ENCODE measurements around the gene MAGI1.

The MAGI1 gene

GRCh38 chr3:65666448-65667091 lies 372.1 kb downstream of the MAGI1 start:
- no peak for DNase-seq (ENCODE audit: low spot score)

GRCh38 chr3:65665915-65666314 lies 372.8 kb downstream of the MAGI1 start:
- no peak for DNase-seq (ENCODE audit: low spot score)

- DNase-seq (ENCODE audit: low spot score): no peak
These were observed 373.8 kb downstream of the MAGI1 start for GRCh38 chr3:65664931-65665330.

GRCh38 chr3:65664446-65664845 lies 374.3 kb downstream of the MAGI1 start:
- DNase-seq (ENCODE audit: low spot score): no peak

GRCh38 chr3:65662095-65662494 lies 376.6 kb downstream of the MAGI1 start:
- DNase-seq (ENCODE audit: low spot score): no peak

GRCh38 chr3:65660000-65660598 lies 378.6 kb downstream of the MAGI1 start:
- DNase-seq (ENCODE audit: low spot score): no peak

- DNase-seq (ENCODE audit: low spot score): no peak
These were observed 379.3 kb downstream of the MAGI1 start for GRCh38 chr3:65659396-65659795.

- DNase-seq (ENCODE audit: low spot score): no peak
These were observed 380.3 kb downstream of the MAGI1 start for GRCh38 chr3:65658401-65658800.

- no peak for DNase-seq (ENCODE audit: low spot score)
These were observed 383.7 kb downstream of the MAGI1 start for GRCh38 chr3:65655061-65655460.

GRCh38 chr3:65653731-65654130 lies 385.0 kb downstream of the MAGI1 start:
- DNase-seq (ENCODE audit: low spot score): no peak

- no peak for DNase-seq (ENCODE audit: low spot score)
These were observed 388.5 kb downstream of the MAGI1 start for GRCh38 chr3:65650247-65650646.

- no peak for DNase-seq (ENCODE audit: low spot score)
These were observed 391.3 kb downstream of the MAGI1 start for GRCh38 chr3:65647369-65647768.

- no peak for DNase-seq (ENCODE audit: low spot score)
These were observed 395.8 kb downstream of the MAGI1 start for GRCh38 chr3:65642883-65643282.

GRCh38 chr3:65641777-65642176 lies 396.9 kb downstream of the MAGI1 start:
- no peak for DNase-seq (ENCODE audit: low spot score)

GRCh38 chr3:65641045-65641444 lies 397.7 kb downstream of the MAGI1 start:
- no peak for DNase-seq (ENCODE audit: low spot score)

- DNase-seq (ENCODE audit: low spot score): no peak
These were observed 399.3 kb downstream of the MAGI1 start for GRCh38 chr3:65639444-65639843.

- DNase-seq (ENCODE audit: low spot score): no peak
These were observed 400.4 kb downstream of the MAGI1 start for GRCh38 chr3:65638301-65638700.

GRCh38 chr3:65636326-65636725 lies 402.4 kb downstream of the MAGI1 start:
- DNase-seq (ENCODE audit: low spot score): no peak

GRCh38 chr3:65635657-65636056 lies 403.1 kb downstream of the MAGI1 start:
- no peak for DNase-seq (ENCODE audit: low spot score)

- DNase-seq (ENCODE audit: low spot score): no peak
These were observed 405.6 kb downstream of the MAGI1 start for GRCh38 chr3:65633018-65633638.

GRCh38 chr3:65632414-65632813 lies 406.3 kb downstream of the MAGI1 start:
- no peak for DNase-seq (ENCODE audit: low spot score)

- DNase-seq (ENCODE audit: low spot score): no peak
These were observed 409.7 kb downstream of the MAGI1 start for GRCh38 chr3:65628978-65629377.

GRCh38 chr3:65627062-65627461 lies 411.7 kb downstream of the MAGI1 start:
- no peak for DNase-seq (ENCODE audit: low spot score)

- no peak for DNase-seq (ENCODE audit: low spot score)
These were observed 413.4 kb downstream of the MAGI1 start for GRCh38 chr3:65625305-65625704.

All from LoVo (cell line).